K562 (cell line): ENCODE results near the gene ZNF155. TPM values are rescaled to one million over a fixed set of nuclear protein-coding genes. Genes with fewer than 3 reads are reported as not detected.

Source experiments
- BACH1 ChIP-seq: fragments of 200-800 bp; sonication (Bioruptor generic); IDR thresholded peaks from 2 replicates; pipeline ENCODE4 v1.6.1; 2016; ENCODE audit warnings: missing genetic modification characterization, missing compliant biosample characterization
- CREB1 ChIP-seq, 2 experiments: sonication (generic) in 1 of 2; formaldehyde crosslinking in 1 of 2; IDR thresholded peaks; 2 replicates each; pipeline versions ENCODE4 v1.6.1 to v1.8.0; 2012 to 2022; ENCODE audit warnings: inconsistent platforms in 1 of 2, mild to moderate bottlenecking in 1 of 2, missing genetic modification reagents in 1 of 2, moderate library complexity in 1 of 2
- DMBX1 ChIP-seq: fragments of 250-450 bp; sonication (Bioruptor Pico); IDR thresholded peaks from 2 replicates; pipeline ENCODE4 v1.8.0; 2022; ENCODE audit warnings: inconsistent platforms, mild to moderate bottlenecking, moderate library complexity, borderline replicate concordance
- EP400 ChIP-seq: fragments of 450-650 bp; IDR thresholded peaks from 2 replicates; pipeline ENCODE4 v1.6.1; 2017; ENCODE audit warnings: antibody characterized with exemption, mild to moderate bottlenecking, moderate library complexity
- FOSL1 ChIP-seq: fragments of 200-800 bp; sonication (Bioruptor generic); conservative IDR thresholded peaks from 2 replicates; pipeline ENCODE4 v1.6.1; 2016; ENCODE audit warnings: missing genetic modification characterization, missing compliant biosample characterization
- FOXJ3 ChIP-seq: sonication (generic); formaldehyde crosslinking; IDR thresholded peaks from 2 replicates; pipeline ENCODE4 v1.4.0; 2020; ENCODE audit warnings: mild to moderate bottlenecking, missing genetic modification reagents
- MAFK ChIP-seq: IDR thresholded peaks from 2 replicates; pipeline ENCODE4 v1.6.1; 2011; ENCODE audit warnings: low read length, improper control_type of control experiment
- MBD2 ChIP-seq: sonication (generic); IDR thresholded peaks from 2 replicates; pipeline ENCODE4 v1.6.1; 2016; ENCODE audit warnings: low read depth, borderline replicate concordance
- MLLT1 ChIP-seq, 2 experiments: fragments of 450-650 bp; IDR thresholded peaks; 2 replicates each; pipeline ENCODE4 v1.6.1; 2016
- NCOA2 ChIP-seq, 2 experiments: fragments of 450-650 bp; IDR thresholded peaks; 2 replicates each; pipeline ENCODE4 v1.6.1; 2018; ENCODE audit warnings: mild to moderate bottlenecking in 2 of 2, moderate library complexity in 1 of 2; ENCODE audit not compliant: partially characterized antibody in 2 of 2
- RFX7 ChIP-seq: fragments of 250-450 bp; sonication (Bioruptor Pico); IDR thresholded peaks from 2 replicates; pipeline ENCODE4 v1.5.1; 2021; ENCODE audit warnings: mild to moderate bottlenecking
- SMAD3 ChIP-seq: fragments of 450-650 bp; formaldehyde crosslinking; conservative IDR thresholded peaks from 2 replicates; pipeline ENCODE4 v1.4.0; 2020; ENCODE audit warnings: mild to moderate bottlenecking
- SMARCE1 ChIP-seq: fragments of 450-650 bp; IDR thresholded peaks from 2 replicates; pipeline ENCODE4 v1.7.1; 2016; ENCODE audit warnings: mild to moderate bottlenecking
- TOE1 ChIP-seq, 2 experiments: fragments of 450-650 bp in 1 of 2; sonication (generic) in 1 of 2; formaldehyde crosslinking in 1 of 2; IDR thresholded peaks; 2 replicates each; pipeline versions ENCODE4 v1.7.1 to v1.8.0; 2016 to 2022; ENCODE audit warnings: borderline replicate concordance in 2 of 2, mild to moderate bottlenecking in 2 of 2, antibody characterized with exemption in 1 of 2, inconsistent platforms in 1 of 2, low read depth in 1 of 2, missing genetic modification reagents in 1 of 2, moderate library complexity in 1 of 2
- ZNF239 ChIP-seq: fragments of 250-450 bp; sonication (Bioruptor Pico); IDR thresholded peaks from 2 replicates; pipeline ENCODE4 v1.4.0; 2020; ENCODE audit warnings: mild to moderate bottlenecking
- polyA plus RNA-seq, 8 experiments: library from polyadenylated mRNA; depleted of rRNA in 4 of 8; stranded (reverse) in 5 of 8; unstranded in 3 of 8; fragments of >200 nt; fragmentation: Nextera tagmentation in 2 of 8; fragmentation: Illumina TruSeq in 1 of 8; extraction: Ambion mirVana in 2 of 8; extraction: Trizol in 1 of 8; gene quantifications; 2 replicates each; pipeline versions ENCODE4 v1.2.1 to v1.2.3, GENCODE V29; 2011 to 2014; ENCODE audit warnings: inconsistent platforms in 1 of 8, missing spikeins in 1 of 8
- total RNA-seq, 7 experiments: library from RNA; depleted of rRNA in 6 of 7; stranded (reverse); fragments of >200 nt in 6 of 7; fragmentation: Illumina TruSeq in 2 of 7; extraction: Trizol in 2 of 7; gene quantifications; 2 replicates each; pipeline versions ENCODE4 v1.2.1 to v1.2.3, GENCODE V29; 2011 to 2021; ENCODE audit warnings: low replicate concordance in 1 of 7
- TF ChIP-seq, protein P1 (sequence below): IDR thresholded peaks from 2 replicates; pipeline ENCODE4 v1.6.1; 2012; ENCODE audit warnings: low read depth, low read length, improper control_type of control experiment, borderline replicate concordance
- TF ChIP-seq, protein P2 (sequence below): fragments of 250-450 bp; sonication (Bioruptor Pico); IDR thresholded peaks from 2 replicates; pipeline ENCODE4 v1.5.0; 2021; ENCODE audit warnings: mild to moderate bottlenecking, borderline replicate concordance

ZNF155 gene
- total and polyA plus RNA-seq, 9 of the 15 experiments (the other 6 are each of a cell fraction or from before 2014, with no cell fraction given) = 0.09 to 0.76 (median 0.37) TPM

DNA sequence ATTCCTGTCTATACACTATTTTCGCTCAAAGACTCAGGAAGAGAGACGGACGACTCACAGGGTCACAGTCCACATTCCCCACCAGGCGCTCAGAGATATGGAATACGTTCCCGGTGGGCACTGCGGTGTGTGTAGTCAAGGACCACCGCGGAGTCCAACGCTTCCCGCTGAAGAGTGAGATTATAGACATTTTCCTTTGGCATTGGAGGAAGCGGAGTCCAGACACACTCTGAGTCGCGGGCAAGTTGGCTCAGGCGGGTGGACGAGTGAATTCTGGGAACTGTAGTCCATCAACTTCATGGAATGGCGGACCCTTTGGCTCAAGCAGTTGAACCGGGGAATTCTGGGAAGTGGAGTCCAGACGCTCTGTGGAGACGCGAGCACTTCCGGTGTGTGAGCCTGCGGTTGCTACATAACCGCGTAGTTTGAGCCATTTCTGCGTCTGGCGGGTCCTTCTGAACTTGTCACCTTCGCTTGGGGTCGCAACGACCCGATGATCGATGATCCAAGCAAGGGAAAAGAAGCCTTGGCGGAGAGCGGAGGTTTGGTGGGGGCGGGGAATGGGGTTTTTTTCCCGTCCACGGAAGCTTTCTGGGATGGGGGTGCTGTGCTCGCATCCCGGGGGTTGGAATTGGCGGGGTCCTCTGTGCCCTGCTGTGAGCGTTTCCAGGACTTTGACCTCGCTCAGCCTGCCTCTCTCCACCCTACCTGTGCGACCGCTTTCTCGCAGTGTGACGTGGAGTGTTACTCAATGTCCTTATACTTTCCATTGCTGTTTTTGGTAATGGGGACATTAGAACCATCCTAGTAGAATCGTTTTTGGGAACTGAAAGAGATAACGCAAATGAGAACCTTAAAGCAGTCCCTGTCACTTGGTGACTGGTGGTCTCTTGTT lies 18.8 kb downstream of the ZNF155 start, which contains the start of gene ZNF230 (continued):
- TF ChIP-seq CREB1 (IDR thresholded peaks at IDR 0.05) (peak; percentile 70), CREB1 (CRISPR knock-in tag; IDR thresholded peaks at IDR 0.05) (peak; percentile 52; the same call in 1 of the 2 replicates), MLLT1 (IDR thresholded peaks at IDR 0.05) (0 out of 4 replicates have a peak, but pooled peaks of 1 of the 2 experiments have one; percentile 23), EP400 (peak; percentile 49; the same call in 1 of the 2 replicates), SMARCE1 (no peak; the same call in 1 of the 2 replicates), NCOA2 (IDR thresholded peaks at IDR 0.05; ENCODE audit: partially characterized antibody in 2 of 2) (no peak), FOXJ3 (no peak), RFX7 (CRISPR knock-in tag) (no peak), SMAD3 (CRISPR knock-in tag) (0 out of 2 replicates have a peak, but pooled peaks have one; percentile 40), MAFK (no peak), MBD2 (peak; percentile 84), ZNF239 (CRISPR knock-in tag) (no peak), TOE1 (IDR thresholded peaks at IDR 0.05; ENCODE audit: borderline replicate concordance) (no peak), TOE1 (CRISPR knock-in tag; IDR thresholded peaks at IDR 0.05; ENCODE audit: borderline replicate concordance, low read depth) (no peak), FOSL1 (tag) (peak; percentile 47; the same call in 1 of the 2 replicates), DMBX1 (CRISPR knock-in tag) (peak; percentile 45; the same call in 1 of the 2 replicates), BACH1 (tag) (0 out of 2 replicates have a peak, but pooled peaks have one; percentile 14)
- TF ChIP-seq, protein P1, sequence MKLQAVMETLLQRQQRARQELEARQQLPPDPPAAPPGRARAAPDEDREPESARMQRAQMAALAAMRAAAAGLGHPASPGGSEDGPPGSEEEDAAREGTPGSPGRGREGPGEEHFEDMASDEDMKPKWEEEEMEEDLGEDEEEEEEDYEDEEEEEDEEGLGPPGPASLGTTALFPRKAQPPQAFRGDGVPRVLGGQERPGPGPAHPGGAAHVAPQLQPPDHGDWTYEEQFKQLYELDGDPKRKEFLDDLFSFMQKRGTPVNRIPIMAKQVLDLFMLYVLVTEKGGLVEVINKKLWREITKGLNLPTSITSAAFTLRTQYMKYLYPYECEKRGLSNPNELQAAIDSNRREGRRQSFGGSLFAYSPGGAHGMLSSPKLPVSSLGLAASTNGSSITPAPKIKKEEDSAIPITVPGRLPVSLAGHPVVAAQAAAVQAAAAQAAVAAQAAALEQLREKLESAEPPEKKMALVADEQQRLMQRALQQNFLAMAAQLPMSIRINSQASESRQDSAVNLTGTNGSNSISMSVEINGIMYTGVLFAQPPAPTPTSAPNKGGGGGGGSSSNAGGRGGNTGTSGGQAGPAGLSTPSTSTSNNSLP = no peak
- TF ChIP-seq, protein P2, sequence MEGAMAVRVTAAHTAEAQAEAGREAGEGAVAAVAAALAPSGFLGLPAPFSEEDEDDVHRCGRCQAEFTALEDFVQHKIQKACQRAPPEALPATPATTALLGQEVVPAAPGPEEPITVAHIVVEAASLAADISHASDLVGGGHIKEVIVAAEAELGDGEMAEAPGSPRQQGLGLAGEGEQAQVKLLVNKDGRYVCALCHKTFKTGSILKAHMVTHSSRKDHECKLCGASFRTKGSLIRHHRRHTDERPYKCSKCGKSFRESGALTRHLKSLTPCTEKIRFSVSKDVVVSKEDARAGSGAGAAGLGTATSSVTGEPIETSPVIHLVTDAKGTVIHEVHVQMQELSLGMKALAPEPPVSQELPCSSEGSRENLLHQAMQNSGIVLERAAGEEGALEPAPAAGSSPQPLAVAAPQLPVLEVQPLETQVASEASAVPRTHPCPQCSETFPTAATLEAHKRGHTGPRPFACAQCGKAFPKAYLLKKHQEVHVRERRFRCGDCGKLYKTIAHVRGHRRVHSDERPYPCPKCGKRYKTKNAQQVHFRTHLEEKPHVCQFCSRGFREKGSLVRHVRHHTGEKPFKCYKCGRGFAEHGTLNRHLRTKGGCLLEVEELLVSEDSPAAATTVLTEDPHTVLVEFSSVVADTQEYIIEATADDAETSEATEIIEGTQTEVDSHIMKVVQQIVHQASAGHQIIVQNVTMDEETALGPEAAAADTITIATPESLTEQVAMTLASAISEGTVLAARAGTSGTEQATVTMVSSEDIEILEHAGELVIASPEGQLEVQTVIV (CRISPR knock-in tag) = no peak
